Measurements from ENCODE around the gene LHX6. TPM values are rescaled to one million over a fixed set of nuclear protein-coding genes. Genes with fewer than 3 reads are reported as not detected.

The LHX6 gene
- total and polyA plus RNA-seq, 2 experiments from 2014 or later, result not detected

DNA sequence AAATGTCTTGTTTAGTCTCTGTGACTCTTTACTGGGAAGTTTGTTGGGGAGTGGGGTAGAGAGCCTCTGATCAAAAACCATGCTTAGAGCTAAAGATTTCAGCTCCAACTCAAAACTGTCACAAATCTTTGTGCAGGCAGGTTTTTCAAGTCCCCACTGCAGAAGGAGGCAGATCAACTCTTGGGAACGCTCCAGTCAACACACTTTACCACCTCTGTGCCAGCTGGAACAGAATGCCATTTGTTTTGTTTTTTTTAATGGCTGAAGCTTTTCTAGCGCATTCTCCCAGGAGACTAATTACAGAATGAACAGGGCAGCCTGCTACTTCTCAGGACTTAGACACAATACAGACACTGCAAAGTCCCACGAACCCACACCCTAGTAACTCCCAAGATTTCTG is 17.9 kb upstream of the LHX6 start:
- Histone ChIP-seq H3K9me3 (ENCODE audit: low read depth) (no peaks in the 10 kb centered on the region), H3K27me3 (replicated peaks; ENCODE audit: insufficient read depth) (no peaks in the 10 kb centered on the region), H2AFZ (no peak overlapping the region), H3K27ac (no peak overlapping the region), H3K36me3 (ENCODE audit: low read depth) (peaks cover 55% of the 10 kb centered on the region), H3K9me2 (ENCODE audit: insufficient read depth) (no peaks in the 10 kb centered on the region), H3K4me2 (ENCODE audit: unreplicated experiment) (no peak overlapping the region), H3K79me2 (ENCODE audit: insufficient read depth) (0 out of 2 replicates have a peak, but pooled peaks cover 5% of the 10 kb centered on the region), H3K4me1 (ENCODE audit: insufficient read depth) (no peaks in the 10 kb centered on the region), H4K20me1 (ENCODE audit: insufficient read depth) (no peaks in the 10 kb centered on the region), H3K4me3 (no peak overlapping the region), H3K9ac (no peak overlapping the region), H3F3A (ENCODE audit: insufficient read depth) (0 out of 2 replicates have a peak, but pooled peaks cover 8% of the 10 kb centered on the region)
- in situ Hi-C loops (cut with MboI), result no loop called here
- TF ChIP-seq EZH2 (IDR thresholded peaks at IDR 0.05; ENCODE audit: insufficient read depth, poor library complexity, severe bottlenecking), result no peak
- 98 to 100% methylated on average over 3 of the region's 3 CpGs for WGBS, 2 experiments (ENCODE audit: low coverage in 1 of 2, low lambda C conversion rate in 2 of 2, missing lambda C conversion rate in 2 of 2)
- DNase-seq, result no peak

DNA sequence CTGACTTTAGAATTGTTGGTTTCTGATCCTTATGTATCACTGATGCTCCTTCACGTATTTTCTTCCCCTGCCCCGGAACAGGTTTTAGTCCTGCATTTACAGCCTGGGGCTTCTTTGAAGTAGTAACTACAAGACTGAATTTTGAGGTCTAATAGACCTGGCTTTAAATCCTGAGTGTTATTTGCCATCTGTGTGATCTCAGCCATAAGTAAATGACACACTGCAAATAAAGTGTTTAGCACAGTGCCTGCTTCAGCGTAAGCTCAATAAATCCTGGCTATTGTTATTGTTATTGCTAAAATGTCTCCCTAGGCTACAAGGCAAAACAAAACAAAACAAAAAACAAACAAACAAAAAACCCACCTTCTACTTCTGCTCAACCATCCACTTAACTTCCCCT is 15.6 kb upstream of the LHX6 start:
- H4K20me1 ChIP-seq (ENCODE audit: insufficient read depth), result no peaks in the 10 kb centered on the region
- DNase-seq, result no peak
- H2AFZ ChIP-seq, result no peak overlapping the region
- H3K4me1 ChIP-seq (ENCODE audit: insufficient read depth), result no peaks in the 10 kb centered on the region
- TF ChIP-seq EZH2phosphoT487 (IDR thresholded peaks at IDR 0.05; ENCODE audit: insufficient read depth, low read depth) (no peak), EZH2 (IDR thresholded peaks at IDR 0.05; ENCODE audit: insufficient read depth, poor library complexity, severe bottlenecking) (no peak)
- H3K79me2 ChIP-seq (ENCODE audit: insufficient read depth), result no peaks in the 10 kb centered on the region
- H3K4me2 ChIP-seq (ENCODE audit: unreplicated experiment), result no peak overlapping the region
- peaks cover 69% of the 10 kb centered on the region for H3K36me3 ChIP-seq (ENCODE audit: low read depth)
- no peaks in the 10 kb centered on the region for H3K9me3 ChIP-seq (ENCODE audit: low read depth)
- H3F3A ChIP-seq (ENCODE audit: insufficient read depth), result 0 out of 2 replicates have a peak, but pooled peaks cover 17% of the 10 kb centered on the region
- no peak overlapping the region for H3K27ac ChIP-seq
- no peak overlapping the region for H3K4me3 ChIP-seq
- H3K9me2 ChIP-seq (ENCODE audit: insufficient read depth), result no peaks in the 10 kb centered on the region
- no peak overlapping the region for H3K9ac ChIP-seq
- in situ Hi-C loops (cut with MboI), result no loop called here
- no peaks in the 10 kb centered on the region for H3K27me3 ChIP-seq (replicated peaks; ENCODE audit: insufficient read depth)
- WGBS, 2 experiments (ENCODE audit: low coverage in 1 of 2, low lambda C conversion rate in 2 of 2, missing lambda C conversion rate in 2 of 2), result 98 to 99% methylated on average over 3 of the region's 3 CpGs

DNA sequence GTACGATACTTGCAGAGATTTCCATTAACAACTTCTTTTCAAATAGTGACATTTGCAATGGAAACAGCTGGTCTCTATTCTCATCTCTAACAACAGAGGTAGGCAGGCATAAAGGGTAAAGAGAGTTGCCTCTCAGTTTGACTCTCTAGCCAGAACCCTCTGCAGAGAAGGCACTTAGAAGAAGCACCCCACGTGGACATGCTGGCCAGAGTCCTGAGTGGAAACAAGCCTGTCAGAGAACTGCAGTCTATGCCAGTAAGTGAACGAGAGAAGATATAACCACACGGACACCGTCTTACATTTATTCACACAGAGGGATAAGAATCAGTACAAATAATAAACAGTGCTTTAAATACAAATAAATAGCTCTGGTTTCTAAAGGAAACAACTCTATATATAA is 11.0 kb upstream of the LHX6 start:
- in situ Hi-C loops (cut with MboI), result no loop called here
- H3K4me2 ChIP-seq (ENCODE audit: unreplicated experiment), result no peak overlapping the region

DNA sequence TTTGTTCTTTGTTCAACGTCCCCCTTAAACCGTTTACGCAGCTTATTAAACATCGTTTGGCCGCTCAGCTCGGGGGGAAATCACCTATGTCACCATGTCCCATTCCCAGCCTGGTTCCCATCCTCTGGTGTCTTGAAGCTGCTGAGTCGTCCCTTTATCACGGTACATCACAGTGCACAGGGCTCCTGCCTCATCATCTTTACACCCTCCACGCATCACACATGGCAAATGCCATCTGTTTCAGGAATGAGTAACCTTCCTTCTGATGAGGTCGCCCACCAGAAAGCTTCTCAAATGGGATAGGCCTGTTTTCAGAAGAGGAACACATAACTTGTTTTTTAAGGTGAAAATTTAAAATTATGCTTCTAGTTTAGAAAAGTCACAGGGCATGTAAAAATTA is 7.9 kb upstream of the LHX6 start:
- H3F3A ChIP-seq (ENCODE audit: insufficient read depth), result peaks cover 21% of the 10 kb centered on the region; the same call in 1 of the 2 replicates
- no peak overlapping the region for H3K9ac ChIP-seq
- H2AFZ ChIP-seq, result no peak overlapping the region
- no peaks in the 10 kb centered on the region for H3K4me1 ChIP-seq (ENCODE audit: insufficient read depth)
- H3K27me3 ChIP-seq (replicated peaks; ENCODE audit: insufficient read depth), result peaks cover 1% of the 10 kb centered on the region; the same call in 1 of the 2 replicates
- in situ Hi-C loops (cut with MboI), result no loop called here
- no peaks in the 10 kb centered on the region for H4K20me1 ChIP-seq (ENCODE audit: insufficient read depth)
- TF ChIP-seq EZH2 (IDR thresholded peaks at IDR 0.05; ENCODE audit: insufficient read depth, poor library complexity, severe bottlenecking) (no peak), EZH2phosphoT487 (IDR thresholded peaks at IDR 0.05; ENCODE audit: insufficient read depth, low read depth) (no peak)
- no peak overlapping the region for H3K4me3 ChIP-seq
- no peak overlapping the region for H3K4me2 ChIP-seq (ENCODE audit: unreplicated experiment)
- H3K79me2 ChIP-seq (ENCODE audit: insufficient read depth), result no peaks in the 10 kb centered on the region
- no peak overlapping the region for H3K27ac ChIP-seq
- 67 to 74% methylated on average over 10 of the region's 10 CpGs for WGBS, 2 experiments (ENCODE audit: low coverage in 1 of 2, low lambda C conversion rate in 2 of 2, missing lambda C conversion rate in 2 of 2)
- no peaks in the 10 kb centered on the region for H3K9me3 ChIP-seq (ENCODE audit: low read depth)
- peaks cover 27% of the 10 kb centered on the region for H3K36me3 ChIP-seq (ENCODE audit: low read depth)
- H3K9me2 ChIP-seq (ENCODE audit: insufficient read depth), result no peaks in the 10 kb centered on the region
- DNase-seq, result peak; percentile 53

More for the DNA sequence above, 11.0 kb upstream of the LHX6 start:
- TF ChIP-seq EZH2 (IDR thresholded peaks at IDR 0.05; ENCODE audit: insufficient read depth, poor library complexity, severe bottlenecking), result no peak
- no peak for TF ChIP-seq EZH2phosphoT487 (IDR thresholded peaks at IDR 0.05; ENCODE audit: insufficient read depth, low read depth)
- H4K20me1 ChIP-seq (ENCODE audit: insufficient read depth), result no peaks in the 10 kb centered on the region
- H3K27ac ChIP-seq, result no peak overlapping the region
- no peak overlapping the region for H2AFZ ChIP-seq
- no peaks in the 10 kb centered on the region for H3K4me1 ChIP-seq (ENCODE audit: insufficient read depth)
- H3K9me3 ChIP-seq (ENCODE audit: low read depth), result no peaks in the 10 kb centered on the region
- DNase-seq, result no peak
- H3K27me3 ChIP-seq (replicated peaks; ENCODE audit: insufficient read depth), result no peaks in the 10 kb centered on the region
- no peaks in the 10 kb centered on the region for H3K9me2 ChIP-seq (ENCODE audit: insufficient read depth)
- 77 to 81% methylated on average over 5 of the region's 5 CpGs for WGBS, 2 experiments (ENCODE audit: low coverage in 1 of 2, low lambda C conversion rate in 2 of 2, missing lambda C conversion rate in 2 of 2)
- peaks cover 55% of the 10 kb centered on the region for H3K36me3 ChIP-seq (ENCODE audit: low read depth)
- H3K9ac ChIP-seq, result no peak overlapping the region
- H3F3A ChIP-seq (ENCODE audit: insufficient read depth), result peaks cover 27% of the 10 kb centered on the region; the same call in 1 of the 2 replicates
- H3K79me2 ChIP-seq (ENCODE audit: insufficient read depth), result no peaks in the 10 kb centered on the region
- no peak overlapping the region for H3K4me3 ChIP-seq
